Prostate gland (tissue), 2 donors: ENCODE results near the gene NAV2. TPM values are rescaled to one million over a fixed set of nuclear protein-coding genes. Genes with fewer than 3 reads are reported as not detected.

ENCODE experiments used
- DNase-seq: peaks from one replicate; pipeline ENCODE4 v3.0.0-alpha.2; 2019; ENCODE audit warnings: low spot score
- H3K27ac ChIP-seq, 2 donors: fragments of 200-600 bp; sonication (generic); 2 replicates each; pipeline ENCODE4 v1.5.1; 2017 to 2019
- H3K27me3 ChIP-seq: fragments of 200-600 bp; sonication (generic); replicated peaks from 2 replicates; pipeline ENCODE4 v1.5.1; 2019; ENCODE audit not compliant: insufficient read depth
- H3K36me3 ChIP-seq, 2 donors: fragments of 200-600 bp; sonication (generic); 1 replicate in 1 of 2; 2 replicates in 1 of 2; pipeline versions ENCODE4 v1.5.1 to v1.8.1; 2017 to 2019
- H3K4me1 ChIP-seq: fragments of 200-600 bp; sonication (generic); replicated peaks from 2 replicates; pipeline ENCODE4 v1.5.1; 2019
- H3K4me3 ChIP-seq, 2 donors: fragments of 200-600 bp; sonication (generic); 2 replicates each; pipeline ENCODE4 v1.5.1; 2017 to 2019
- H3K9me3 ChIP-seq: fragments of 200-600 bp; sonication (generic); 2 replicates; pipeline ENCODE4 v1.5.1; 2017
- CTCF ChIP-seq, 4 experiments: fragments of 200-600 bp in 2 of 4; fragments of 450-650 bp in 2 of 4; sonication (generic) in 2 of 4; IDR thresholded peaks; 1 replicate in 3 of 4; 2 replicates in 1 of 4; pipeline ENCODE4 v1.5.1; 2016 to 2019; ENCODE audit warnings: antibody characterized with exemption in 4 of 4, mild to moderate bottlenecking in 2 of 4, moderate library complexity in 2 of 4
- POLR2A ChIP-seq: fragments of 450-650 bp; IDR thresholded peaks from one replicate; pipeline ENCODE4 v1.6.1; 2016; ENCODE audit warnings: antibody characterized with exemption, mild to moderate bottlenecking
- POLR2AphosphoS5 ChIP-seq: sonication (generic); formaldehyde crosslinking; IDR thresholded peaks from one replicate; pipeline ENCODE4 v1.6.1; 2017; ENCODE audit warnings: antibody characterized with exemption
- WGBS: methylation state at CpG from one replicate; pipeline ENCODE4 v1.1.5; 2018; 5-methylcytosine and 5-hydroxymethylcytosine counted together
- intact Hi-C: fragments of 100-400 bp; cut with DNase I; formaldehyde crosslinking; loops from one replicate; pipeline ENCODE4 v1.14.2; 2022
- total RNA-seq, 2 donors: library from RNA; depleted of rRNA; stranded (reverse); fragments of >200 nt; gene quantifications; one replicate each; pipeline ENCODE4 v1.1.0, GENCODE V29; 2016

Gene NAV2
- total RNA-seq, 2 donors from 2014 or later, result 17.1 to 26.6 TPM

- Histone ChIP-seq H3K36me3 (no peaks in the 10 kb centered on the region), H3K27me3 (no peaks in the 10 kb centered on the region), H3K4me3 (no peak overlapping the region), H3K27ac (no peak overlapping the region), H3K4me1 (no peaks in the 10 kb centered on the region), H3K9me3 (no peaks in the 10 kb centered on the region)
- DNase-seq, result no peak
- TF ChIP-seq CTCF (IDR thresholded peaks at IDR 0.05) (no peak), POLR2AphosphoS5 (no peak), POLR2A (no peak)
- intact Hi-C loops, result no loop called here
- 60% methylated on average over 6 of the region's 6 CpGs for WGBS
Observed at GRCh38 chr11:20024172-20024935, 311.7 kb downstream of the NAV2 start.

GRCh38 chr11:20025332-20025840, 312.7 kb downstream of the NAV2 start:
- DNase-seq, result no peak
- TF ChIP-seq POLR2AphosphoS5 (no peak), POLR2A (no peak), CTCF (IDR thresholded peaks at IDR 0.05) (no peak)
- H3K36me3 ChIP-seq, result no peaks in the 10 kb centered on the region
- no peaks in the 10 kb centered on the region for H3K27me3 ChIP-seq
- intact Hi-C loops, result no loop called here
- H3K4me1 ChIP-seq, result no peaks in the 10 kb centered on the region
- 57% methylated on average over 8 of the region's 8 CpGs for WGBS
- H3K9me3 ChIP-seq, result no peaks in the 10 kb centered on the region
- no peak overlapping the region for H3K4me3 ChIP-seq
- no peak overlapping the region for H3K27ac ChIP-seq

- intact Hi-C loops, result no loop called here
- no peaks in the 10 kb centered on the region for H3K36me3 ChIP-seq
- no peak overlapping the region for H3K4me3 ChIP-seq
- H3K9me3 ChIP-seq, result no peaks in the 10 kb centered on the region
- DNase-seq, result no peak
- no peaks in the 10 kb centered on the region for H3K4me1 ChIP-seq
- no peaks in the 10 kb centered on the region for H3K27me3 ChIP-seq
- TF ChIP-seq POLR2AphosphoS5, result no peak
- TF ChIP-seq CTCF (IDR thresholded peaks at IDR 0.05), result no peak
- no peak overlapping the region for H3K27ac ChIP-seq
- 36% methylated on average over 15 of the region's 15 CpGs for WGBS
Observed at GRCh38 chr11:20026629-20027555, 314.3 kb downstream of the NAV2 start.

GRCh38 chr11:20027556-20028013, 314.9 kb downstream of the NAV2 start:
- Histone ChIP-seq H3K36me3 (no peaks in the 10 kb centered on the region), H3K27ac (no peak overlapping the region)
- WGBS, result 19% methylated on average over 4 of the region's 4 CpGs

More at GRCh38 chr11:20027556-20028013, 314.9 kb downstream of the NAV2 start:
- no peaks in the 10 kb centered on the region for H3K9me3 ChIP-seq
- intact Hi-C loops, result no loop called here
- TF ChIP-seq POLR2A (no peak), POLR2AphosphoS5 (no peak), CTCF (IDR thresholded peaks at IDR 0.05) (no peak)
- no peaks in the 10 kb centered on the region for H3K27me3 ChIP-seq
- H3K4me1 ChIP-seq, result no peaks in the 10 kb centered on the region
- no peak overlapping the region for H3K4me3 ChIP-seq
- DNase-seq, result no peak
